Measurements from ENCODE around the gene SLC6A18. TPM values are rescaled to one million over a fixed set of nuclear protein-coding genes. Genes with fewer than 3 reads are reported as not detected.

The SLC6A18 gene
- total and polyA plus RNA-seq, 5 donors from 2014 or later, result not detected

DNA sequence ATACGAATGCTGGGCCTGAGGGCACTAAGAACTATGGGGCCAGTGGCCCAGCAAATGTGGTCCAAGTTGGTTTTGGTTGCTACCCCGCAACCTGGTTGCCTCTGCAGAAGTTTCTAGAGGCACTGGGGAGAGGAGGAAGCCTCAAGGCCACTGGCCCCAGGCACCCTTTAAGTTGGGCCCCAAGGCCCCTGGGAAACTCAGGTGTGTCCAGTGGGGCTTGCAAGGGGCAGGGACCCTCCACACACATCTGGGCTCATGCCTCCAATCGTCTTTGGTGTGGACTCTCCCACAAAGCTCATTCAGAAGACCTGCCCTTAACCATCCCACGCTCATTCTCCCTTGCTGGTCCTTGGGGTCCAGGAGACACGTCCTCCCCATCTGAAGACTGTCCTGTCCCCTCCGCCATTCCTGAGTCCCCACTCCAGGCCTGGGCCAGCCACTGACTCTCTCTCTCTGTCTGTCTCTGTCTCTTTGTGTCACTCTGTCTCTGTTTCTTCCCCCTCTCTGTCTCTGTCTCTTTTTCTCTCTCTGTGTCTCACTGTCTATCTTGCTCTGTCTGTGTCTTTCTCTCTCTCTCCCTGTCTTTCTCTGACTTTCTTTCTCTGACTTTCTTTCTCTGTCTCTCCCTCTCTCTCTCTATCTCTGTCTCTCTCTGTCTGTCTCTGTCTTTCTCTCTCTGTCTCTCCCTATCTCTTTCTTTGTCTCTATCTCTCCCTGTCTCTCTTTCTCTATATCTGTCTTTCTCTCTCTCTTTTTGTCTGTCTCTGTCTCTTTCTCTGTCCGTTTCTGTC is 27.1 kb upstream of the SLC6A18 start:
- H3K4me3 Mint-ChIP-seq, result no peak overlapping the region
- Histone ChIP-seq H3K36me3 (ENCODE audit: control insufficient read depth, insufficient read depth, low read length) (no peaks in the 10 kb centered on the region), H3K9me3 (ENCODE audit: control insufficient read depth in 2 of 2, low read length in 2 of 2) (no peaks in the 10 kb centered on the region), H3K4me3 (ENCODE audit: low read depth, low read length) (no peak overlapping the region), H3K4me1 (ENCODE audit: control insufficient read depth, insufficient read depth, low read length, poor library complexity, severe bottlenecking) (no peaks in the 10 kb centered on the region), H3K27ac (ENCODE audit: insufficient read depth, low read length, poor library complexity, severe bottlenecking) (no peak overlapping the region), H3K27me3 (ENCODE audit: control insufficient read depth, insufficient read depth, low read length) (no peaks in the 10 kb centered on the region)
- H3K36me3 Mint-ChIP-seq, result no peaks in the 10 kb centered on the region
- no peaks in the 10 kb centered on the region for H3K27me3 Mint-ChIP-seq
- H3K9me3 Mint-ChIP-seq, result no peaks in the 10 kb centered on the region
- H3K27ac Mint-ChIP-seq, result no peak overlapping the region
- H3K4me1 Mint-ChIP-seq, result no peaks in the 10 kb centered on the region
- DNase-seq (no peak), ATAC-seq (ENCODE audit: low read depth in 2 of 2) (no peak)

DNA sequence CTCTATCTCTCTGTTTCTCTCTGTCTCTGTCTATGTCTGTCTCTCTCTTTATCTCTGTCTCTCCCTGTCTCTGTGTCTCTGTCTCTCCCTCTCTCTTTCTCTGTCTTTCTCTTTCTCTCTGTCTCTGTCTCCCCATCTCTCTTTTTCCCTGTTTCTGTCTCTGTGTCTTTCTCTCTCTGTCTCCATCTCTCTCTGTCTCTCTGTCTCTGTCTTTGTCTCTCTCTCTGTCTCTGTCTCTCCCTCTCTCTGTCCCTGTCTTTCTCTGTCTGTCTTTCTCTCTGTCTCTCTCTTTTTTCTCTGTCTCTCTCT is 25.9 kb upstream of the SLC6A18 start:
- no peak overlapping the region for H3K4me3 Mint-ChIP-seq
- no peaks in the 10 kb centered on the region for H3K4me1 Mint-ChIP-seq
- no peaks in the 10 kb centered on the region for H3K27me3 Mint-ChIP-seq
- H3K4me1 ChIP-seq (ENCODE audit: control insufficient read depth, insufficient read depth, low read length, poor library complexity, severe bottlenecking), result no peaks in the 10 kb centered on the region
- H3K9me3 Mint-ChIP-seq, result no peaks in the 10 kb centered on the region
- no peaks in the 10 kb centered on the region for H3K36me3 ChIP-seq (ENCODE audit: control insufficient read depth, insufficient read depth, low read length)
- DNase-seq (no peak), ATAC-seq (ENCODE audit: low read depth in 2 of 2) (no peak)
- no peaks in the 10 kb centered on the region for H3K27me3 ChIP-seq (ENCODE audit: control insufficient read depth, insufficient read depth, low read length)
- H3K27ac ChIP-seq (ENCODE audit: insufficient read depth, low read length, poor library complexity, severe bottlenecking), result no peak overlapping the region
- no peak overlapping the region for H3K27ac Mint-ChIP-seq
- no peaks in the 10 kb centered on the region for H3K9me3 ChIP-seq (ENCODE audit: control insufficient read depth in 2 of 2, low read length in 2 of 2)
- no peak overlapping the region for H3K4me3 ChIP-seq (ENCODE audit: low read depth, low read length)
- H3K36me3 Mint-ChIP-seq, result no peaks in the 10 kb centered on the region

GRCh38 chr5:1199649-1200494 is 25.3 kb upstream of the SLC6A18 start:
- H3K4me1 ChIP-seq (ENCODE audit: control insufficient read depth, insufficient read depth, low read length, poor library complexity, severe bottlenecking), result no peaks in the 10 kb centered on the region
- ATAC-seq (ENCODE audit: low read depth in 2 of 2), result no peak
- DNase-seq, result peak in 1 of 3 donors; percentile 5

DNA sequence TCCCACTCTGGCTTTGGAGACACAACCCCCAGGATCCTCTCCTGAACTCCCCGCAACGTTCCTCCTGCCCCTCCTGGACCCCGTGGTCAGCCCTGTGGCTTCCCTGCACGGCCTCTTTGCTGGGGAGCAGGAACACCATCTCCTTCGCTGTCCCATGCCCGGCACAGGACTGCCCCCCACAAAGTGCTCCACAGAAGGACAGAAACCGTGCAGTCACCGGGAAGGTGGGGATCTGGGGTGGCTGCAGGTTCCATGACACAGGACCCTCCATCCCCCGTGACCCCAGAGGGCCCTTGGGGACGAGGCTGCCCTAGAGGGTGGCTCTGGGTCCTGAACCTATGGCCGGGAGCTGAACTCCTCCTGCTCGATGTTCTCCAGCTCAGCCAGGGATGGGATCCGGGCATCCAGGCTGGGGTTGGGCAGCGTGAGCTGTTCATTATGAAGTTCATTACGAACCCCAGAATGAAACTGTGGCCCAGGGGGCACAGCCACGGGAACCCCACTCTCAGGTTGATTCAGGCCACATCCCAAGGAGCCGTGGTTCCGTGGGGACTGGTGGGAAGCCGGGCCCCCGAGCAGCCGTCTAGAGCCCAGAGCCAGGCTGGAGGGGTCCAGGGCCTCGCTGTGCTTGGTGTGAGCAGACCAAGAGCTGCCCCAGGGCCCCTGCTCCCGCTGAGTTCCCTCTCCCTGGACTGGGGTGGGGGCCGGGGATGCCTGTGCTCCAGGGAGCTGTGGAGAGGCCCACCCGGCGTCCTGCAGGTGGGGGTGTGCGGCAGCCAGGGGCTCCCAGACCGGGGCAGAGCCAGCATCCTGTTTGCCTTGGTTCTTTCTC is 24.5 kb upstream of the SLC6A18 start:
- no peak overlapping the region for H3K4me3 Mint-ChIP-seq
- H3K36me3 Mint-ChIP-seq, result no peaks in the 10 kb centered on the region
- ATAC-seq (ENCODE audit: low read depth in 2 of 2) (no peak), DNase-seq (no peak)
- Histone ChIP-seq H3K27ac (ENCODE audit: insufficient read depth, low read length, poor library complexity, severe bottlenecking) (no peak overlapping the region), H3K4me3 (ENCODE audit: low read depth, low read length) (no peak overlapping the region), H3K36me3 (ENCODE audit: control insufficient read depth, insufficient read depth, low read length) (no peaks in the 10 kb centered on the region), H3K4me1 (ENCODE audit: control insufficient read depth, insufficient read depth, low read length, poor library complexity, severe bottlenecking) (no peaks in the 10 kb centered on the region), H3K27me3 (ENCODE audit: control insufficient read depth, insufficient read depth, low read length) (no peaks in the 10 kb centered on the region), H3K9me3 (ENCODE audit: control insufficient read depth in 2 of 2, low read length in 2 of 2) (no peaks in the 10 kb centered on the region)
- no peaks in the 10 kb centered on the region for H3K9me3 Mint-ChIP-seq
- H3K27ac Mint-ChIP-seq, result no peak overlapping the region
- no peaks in the 10 kb centered on the region for H3K4me1 Mint-ChIP-seq
- no peaks in the 10 kb centered on the region for H3K27me3 Mint-ChIP-seq

More at GRCh38 chr5:1199649-1200494, 25.3 kb upstream of the SLC6A18 start:
- H3K4me1 Mint-ChIP-seq, result no peaks in the 10 kb centered on the region
- H3K27me3 ChIP-seq (ENCODE audit: control insufficient read depth, insufficient read depth, low read length), result no peaks in the 10 kb centered on the region
- H3K4me3 Mint-ChIP-seq, result no peak overlapping the region
- no peak overlapping the region for H3K27ac ChIP-seq (ENCODE audit: insufficient read depth, low read length, poor library complexity, severe bottlenecking)
- H3K9me3 Mint-ChIP-seq, result no peaks in the 10 kb centered on the region
- H3K27me3 Mint-ChIP-seq, result no peaks in the 10 kb centered on the region
- H3K36me3 ChIP-seq (ENCODE audit: control insufficient read depth, insufficient read depth, low read length), result no peaks in the 10 kb centered on the region
- H3K36me3 Mint-ChIP-seq, result no peaks in the 10 kb centered on the region
- no peaks in the 10 kb centered on the region for H3K9me3 ChIP-seq (ENCODE audit: control insufficient read depth in 2 of 2, low read length in 2 of 2)
- H3K4me3 ChIP-seq (ENCODE audit: low read depth, low read length), result no peak overlapping the region
- no peak overlapping the region for H3K27ac Mint-ChIP-seq

GRCh38 chr5:1201327-1202025 is 23.7 kb upstream of the SLC6A18 start, which contains the start of gene SLC6A19:
TSS of gene SLC6A19 (plus strand) at chr5:1201595. CDS start at chr5:1201651, 56 bp downstream.
- Histone ChIP-seq H3K27me3 (ENCODE audit: control insufficient read depth, insufficient read depth, low read length) (no peaks in the 10 kb centered on the region), H3K36me3 (ENCODE audit: control insufficient read depth, insufficient read depth, low read length) (no peaks in the 10 kb centered on the region), H3K4me3 (ENCODE audit: low read depth, low read length) (no peak within 1 kb of the TSS), H3K9me3 (ENCODE audit: control insufficient read depth in 2 of 2, low read length in 2 of 2) (no peaks in the 10 kb centered on the region), H3K4me1 (ENCODE audit: control insufficient read depth, insufficient read depth, low read length, poor library complexity, severe bottlenecking) (no peaks in the 10 kb centered on the region), H3K27ac (ENCODE audit: insufficient read depth, low read length, poor library complexity, severe bottlenecking) (no peak within 1 kb of the TSS)
- DNase-seq (no peak), ATAC-seq (ENCODE audit: low read depth in 2 of 2) (no peak)
- H3K27ac Mint-ChIP-seq, result no peak within 1 kb of the TSS
- no peaks in the 10 kb centered on the region for H3K27me3 Mint-ChIP-seq
- H3K4me1 Mint-ChIP-seq, result no peaks in the 10 kb centered on the region
- H3K4me3 Mint-ChIP-seq, result no peak within 1 kb of the TSS
- no peaks in the 10 kb centered on the region for H3K9me3 Mint-ChIP-seq
- H3K36me3 Mint-ChIP-seq, result no peaks in the 10 kb centered on the region

- H3K27me3 ChIP-seq (ENCODE audit: control insufficient read depth, insufficient read depth, low read length), result no peaks in the 10 kb centered on the region
- no peaks in the 10 kb centered on the region for H3K36me3 ChIP-seq (ENCODE audit: control insufficient read depth, insufficient read depth, low read length)
- H3K27ac Mint-ChIP-seq, result no peak overlapping the region
- H3K4me3 Mint-ChIP-seq, result no peak overlapping the region
- DNase-seq (no peak), ATAC-seq (ENCODE audit: low read depth in 2 of 2) (no peak)
- no peaks in the 10 kb centered on the region for H3K4me1 ChIP-seq (ENCODE audit: control insufficient read depth, insufficient read depth, low read length, poor library complexity, severe bottlenecking)
- H3K27ac ChIP-seq (ENCODE audit: insufficient read depth, low read length, poor library complexity, severe bottlenecking), result no peak overlapping the region
- H3K4me1 Mint-ChIP-seq, result no peaks in the 10 kb centered on the region
- H3K4me3 ChIP-seq (ENCODE audit: low read depth, low read length), result no peak overlapping the region
- no peaks in the 10 kb centered on the region for H3K36me3 Mint-ChIP-seq
- H3K9me3 ChIP-seq (ENCODE audit: control insufficient read depth in 2 of 2, low read length in 2 of 2), result no peaks in the 10 kb centered on the region
- H3K9me3 Mint-ChIP-seq, result no peaks in the 10 kb centered on the region
- no peaks in the 10 kb centered on the region for H3K27me3 Mint-ChIP-seq
These were observed 23.0 kb upstream of the SLC6A18 start for GRCh38 chr5:1202026-1202797.

- DNase-seq (no peak), ATAC-seq (ENCODE audit: low read depth in 2 of 2) (no peak)
- Histone ChIP-seq H3K27me3 (ENCODE audit: control insufficient read depth, insufficient read depth, low read length) (no peaks in the 10 kb centered on the region), H3K9me3 (ENCODE audit: control insufficient read depth in 2 of 2, low read length in 2 of 2) (no peaks in the 10 kb centered on the region), H3K36me3 (ENCODE audit: control insufficient read depth, insufficient read depth, low read length) (no peaks in the 10 kb centered on the region), H3K4me3 (ENCODE audit: low read depth, low read length) (no peak overlapping the region), H3K27ac (ENCODE audit: insufficient read depth, low read length, poor library complexity, severe bottlenecking) (no peak overlapping the region), H3K4me1 (ENCODE audit: control insufficient read depth, insufficient read depth, low read length, poor library complexity, severe bottlenecking) (no peaks in the 10 kb centered on the region)
- no peak overlapping the region for H3K27ac Mint-ChIP-seq
- no peaks in the 10 kb centered on the region for H3K4me1 Mint-ChIP-seq
- H3K9me3 Mint-ChIP-seq, result no peaks in the 10 kb centered on the region
- no peak overlapping the region for H3K4me3 Mint-ChIP-seq
- H3K27me3 Mint-ChIP-seq, result peaks cover 4% of the 10 kb centered on the region
- H3K36me3 Mint-ChIP-seq, result no peaks in the 10 kb centered on the region
These were observed 22.4 kb upstream of the SLC6A18 start for GRCh38 chr5:1202798-1203185.
